DMS153 treated with DMSO at 0.1 percent for 48 hours (cell line): ENCODE measurements around the gene SINHCAF.
"Not testable (repeated sequence)": the region's sequence is repeated elsewhere in the genome, so short reads cannot be mapped to it uniquely, and the experiment has no call there.

ENCODE experiments used
- DNase-seq: peaks from one replicate; lab custom pipeline; 2025; ENCODE audit not compliant: unreplicated experiment; lab: John Stamatoyannopoulos, UW

Gene SINHCAF

GRCh38 chr12:31272607-31273225 is 53.2 kb downstream of the SINHCAF start:
- DNase-seq, result no peak

GRCh38 chr12:31267966-31268365 is 58.0 kb downstream of the SINHCAF start:
- DNase-seq, result no peak

- no peak for DNase-seq
Observed at GRCh38 chr12:31265722-31266121, 60.2 kb downstream of the SINHCAF start.

- DNase-seq, result no peak
Observed at GRCh38 chr12:31263661-31264060, 62.3 kb downstream of the SINHCAF start.

DNA sequence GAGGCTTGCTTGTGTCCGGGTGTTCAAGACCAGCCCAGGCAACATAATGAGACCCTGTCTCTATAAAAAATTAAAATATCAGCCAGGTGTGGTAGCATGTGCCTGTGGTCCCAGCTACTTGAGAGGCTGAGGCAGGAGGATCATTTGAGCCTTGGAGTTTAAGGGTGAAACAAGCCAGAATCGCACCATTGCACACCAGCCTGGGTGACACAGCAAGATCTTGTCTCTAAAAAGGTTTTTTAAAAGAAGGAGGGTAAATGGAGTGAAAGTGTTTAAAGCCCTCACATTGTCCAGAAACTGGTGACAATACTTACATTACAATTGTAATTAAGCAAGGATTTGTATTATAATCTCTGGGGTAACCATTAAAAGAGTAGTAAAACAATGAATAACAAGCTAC is 64.2 kb downstream of the SINHCAF start:
- DNase-seq, result no peak

- no peak for DNase-seq
Observed at GRCh38 chr12:31260840-31261239, 65.1 kb downstream of the SINHCAF start.

- no peak for DNase-seq
Observed at GRCh38 chr12:31259136-31259886, 66.6 kb downstream of the SINHCAF start.

- no peak for DNase-seq
Observed at GRCh38 chr12:31257784-31258183, 68.2 kb downstream of the SINHCAF start.

GRCh38 chr12:31251707-31252611 is 74.0 kb downstream of the SINHCAF start:
- peak; percentile 27 for DNase-seq

DNA sequence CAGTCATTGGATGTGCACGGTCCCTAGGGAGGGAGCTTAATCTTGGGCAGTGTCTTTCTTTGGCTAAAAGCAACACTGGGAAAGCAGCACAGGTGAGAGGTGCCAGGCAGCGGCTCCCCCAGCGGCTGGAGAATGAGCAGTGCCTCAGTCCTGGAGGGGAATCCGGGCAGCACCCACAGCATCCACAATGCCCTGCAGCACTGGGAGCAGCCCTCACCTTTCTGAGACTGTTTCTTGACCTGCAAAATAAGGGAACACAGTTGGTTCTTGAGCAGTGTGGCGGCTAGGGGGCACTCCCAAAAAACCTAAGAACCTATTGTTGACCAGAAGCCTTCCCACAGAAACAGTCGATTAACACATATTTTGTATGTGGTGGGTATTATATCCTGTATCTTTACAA is 75.8 kb downstream of the SINHCAF start:
- no peak for DNase-seq

DNA sequence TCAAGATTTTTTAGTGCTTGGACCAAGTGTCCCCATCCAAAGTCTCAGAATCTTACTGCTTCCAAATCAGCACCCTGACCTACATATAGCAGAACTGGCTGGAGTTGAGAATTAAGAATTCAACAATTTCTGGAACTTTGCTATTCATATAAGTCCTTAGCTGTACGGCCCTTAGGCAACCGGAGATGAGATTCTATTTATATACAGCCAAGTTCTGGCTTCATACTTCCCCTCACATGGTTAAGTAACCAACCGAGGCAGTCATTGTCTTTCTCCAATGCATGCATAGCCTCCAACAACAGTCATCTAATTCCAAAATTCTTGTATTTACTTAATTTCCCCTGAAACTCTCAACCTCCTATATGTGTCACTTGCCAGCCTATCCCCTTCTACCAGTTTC is 76.6 kb downstream of the SINHCAF start:
- DNase-seq, result no peak

DNA sequence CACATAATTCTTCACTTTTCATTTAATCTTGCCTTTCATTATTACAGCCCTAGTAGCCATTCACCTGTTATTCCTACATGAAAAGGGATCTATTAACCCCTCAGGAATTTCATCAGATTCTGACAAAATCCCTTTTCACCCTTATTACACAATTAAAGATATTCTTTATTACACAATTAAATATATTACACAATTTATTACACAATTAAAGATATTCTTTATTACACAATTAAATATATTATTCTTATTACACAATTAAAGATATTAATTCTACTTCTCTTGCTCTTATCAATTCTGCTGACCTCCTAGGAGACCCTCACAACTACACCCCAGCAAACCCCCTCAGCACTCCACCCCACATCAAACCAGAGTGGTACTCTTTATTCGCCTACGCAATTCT is 77.1 kb downstream of the SINHCAF start:
- no peak for DNase-seq

GRCh38 chr12:31248337-31248736 is 77.6 kb downstream of the SINHCAF start:
- DNase-seq, result no peak

DNA sequence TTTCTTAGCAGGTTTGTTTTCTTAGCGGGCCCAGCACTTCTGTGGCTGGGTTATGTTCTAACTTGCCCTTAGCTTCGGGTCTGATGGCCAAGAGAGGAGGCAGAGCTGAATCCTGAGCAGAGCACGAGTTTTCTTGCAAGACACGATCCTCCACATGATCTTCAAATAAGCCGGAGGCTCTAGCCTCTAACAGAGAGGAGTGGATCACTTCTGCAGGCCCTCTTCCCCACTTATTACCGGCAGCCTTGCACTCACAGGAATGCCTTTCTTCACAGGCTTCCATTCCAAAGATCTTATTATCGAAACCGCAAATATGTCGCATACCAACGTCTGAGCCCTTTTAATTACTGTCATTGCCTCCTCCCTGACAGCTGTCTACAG is 79.5 kb downstream of the SINHCAF start:
- no peak for DNase-seq

- DNase-seq, result no peak
Observed at GRCh38 chr12:31245822-31246469, 80.0 kb downstream of the SINHCAF start.

- DNase-seq, result not testable (repeated sequence)
Observed at GRCh38 chr12:31242418-31242817, 83.5 kb downstream of the SINHCAF start.

DNA sequence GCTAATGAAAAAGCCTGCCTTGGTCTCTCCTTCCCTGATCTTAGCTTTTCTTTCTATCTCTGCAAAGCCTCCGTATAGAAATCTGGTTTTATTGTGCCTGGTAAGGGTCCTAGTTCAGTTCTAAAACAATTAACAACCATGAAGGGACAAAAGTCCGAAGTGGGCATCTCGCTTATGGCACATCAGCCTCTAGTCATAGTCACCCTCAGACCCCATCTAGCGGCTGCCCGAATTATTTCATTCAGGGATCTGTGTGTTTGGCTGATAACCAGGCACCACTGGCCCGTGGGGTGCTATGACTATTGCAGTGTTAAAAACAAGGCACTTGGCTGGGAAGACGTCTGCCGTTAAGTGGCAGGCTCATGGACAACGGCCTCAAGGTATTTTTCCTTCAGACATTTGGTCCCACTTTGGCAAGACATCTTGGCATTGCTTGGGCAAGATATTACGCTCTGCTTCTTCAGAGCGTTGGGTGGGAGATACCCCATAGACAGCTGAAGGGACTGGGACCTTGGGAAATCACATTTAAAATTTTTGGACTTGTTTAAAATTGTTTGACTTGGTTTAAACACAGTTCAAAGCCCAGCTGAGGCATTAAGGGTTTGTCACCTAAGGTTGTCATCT is 87.1 kb downstream of the SINHCAF start:
- peak; percentile 14 for DNase-seq

DNA sequence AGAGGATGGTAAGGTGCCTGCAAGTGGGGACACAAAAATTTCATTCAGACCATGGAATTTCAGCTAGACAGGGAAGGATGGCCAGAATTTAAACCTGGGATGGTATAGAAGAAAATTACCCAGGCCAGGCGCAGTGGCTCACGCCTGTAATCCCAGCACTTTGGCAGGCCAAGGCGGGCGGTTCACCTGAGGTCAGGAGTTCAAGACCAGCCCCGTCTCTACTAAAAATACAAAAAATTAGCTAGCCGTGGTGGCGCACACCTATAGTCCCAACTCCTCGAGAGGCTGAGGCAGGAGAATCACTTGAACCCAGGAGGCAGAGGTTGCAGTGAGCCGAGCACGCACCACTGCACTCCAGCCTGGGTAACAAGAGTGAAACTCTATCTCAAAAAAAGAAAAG is 87.6 kb downstream of the SINHCAF start:
- not testable (repeated sequence) for DNase-seq

DNA sequence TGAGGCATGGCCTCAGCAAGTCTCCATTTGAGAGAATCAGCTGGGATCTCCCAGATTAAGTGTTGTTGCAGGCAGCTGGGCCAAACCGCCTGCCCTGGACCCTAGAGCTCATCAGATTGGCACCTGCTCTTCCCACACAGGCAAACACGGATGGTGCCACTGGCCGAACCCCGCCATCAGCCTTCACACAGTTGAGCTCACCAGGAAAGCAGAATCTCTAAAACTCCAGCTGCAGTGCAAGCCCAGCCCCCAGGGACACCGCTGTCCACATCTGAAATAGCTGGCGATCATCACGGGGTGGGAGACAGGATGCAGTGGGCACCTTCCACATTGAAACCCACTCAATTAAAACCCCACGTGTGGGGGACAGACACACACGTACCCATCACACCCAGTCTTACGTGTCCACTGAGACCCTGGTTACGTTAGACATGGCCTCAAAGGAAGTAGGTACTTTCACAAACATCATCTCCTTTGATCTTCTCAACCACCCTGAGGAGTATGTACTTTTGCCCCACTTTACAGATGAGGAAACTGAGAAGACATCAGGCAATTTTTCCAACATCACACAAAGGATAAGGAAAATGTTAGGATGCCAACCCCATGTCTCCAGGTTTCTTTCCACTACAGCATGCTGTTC is 88.8 kb downstream of the SINHCAF start:
- DNase-seq, result no peak

DNA sequence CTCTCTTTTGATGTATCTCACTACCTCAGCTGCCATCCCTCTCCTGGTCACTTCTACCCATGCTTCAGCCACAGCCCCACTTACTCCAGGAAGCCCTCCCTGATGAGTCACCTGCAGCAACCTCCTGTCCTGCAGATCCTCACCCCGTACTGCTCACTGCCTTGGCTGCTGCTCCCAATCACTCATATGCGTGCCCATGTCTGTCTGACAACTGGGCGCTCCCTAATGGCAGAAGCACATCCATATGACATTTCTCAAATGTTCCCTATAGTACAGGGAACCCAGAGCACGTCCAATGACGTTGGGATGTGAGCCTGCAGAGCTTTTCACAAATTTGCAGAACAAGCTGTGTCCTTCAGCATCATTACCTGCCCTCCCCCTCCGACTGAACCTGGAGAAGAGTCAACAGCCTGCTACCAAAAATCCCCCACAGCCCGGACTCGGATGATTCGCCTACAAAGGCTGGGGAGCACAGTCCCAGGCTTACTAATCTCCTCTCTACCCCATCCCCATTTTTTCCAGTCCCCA is 90.0 kb downstream of the SINHCAF start:
- DNase-seq, result no peak
